CD4-positive, alpha-beta T cell treated with Interleukin-6 at 100 ng/mL for 8 hours (primary cell): ENCODE measurements around the gene TAF3.

ENCODE experiments used
- DNase-seq: peaks from one replicate; pipeline ENCODE4 v3.0.0-alpha.2; 2020; ENCODE audit warnings: mixed read lengths, low spot score

The TAF3 gene

DNA sequence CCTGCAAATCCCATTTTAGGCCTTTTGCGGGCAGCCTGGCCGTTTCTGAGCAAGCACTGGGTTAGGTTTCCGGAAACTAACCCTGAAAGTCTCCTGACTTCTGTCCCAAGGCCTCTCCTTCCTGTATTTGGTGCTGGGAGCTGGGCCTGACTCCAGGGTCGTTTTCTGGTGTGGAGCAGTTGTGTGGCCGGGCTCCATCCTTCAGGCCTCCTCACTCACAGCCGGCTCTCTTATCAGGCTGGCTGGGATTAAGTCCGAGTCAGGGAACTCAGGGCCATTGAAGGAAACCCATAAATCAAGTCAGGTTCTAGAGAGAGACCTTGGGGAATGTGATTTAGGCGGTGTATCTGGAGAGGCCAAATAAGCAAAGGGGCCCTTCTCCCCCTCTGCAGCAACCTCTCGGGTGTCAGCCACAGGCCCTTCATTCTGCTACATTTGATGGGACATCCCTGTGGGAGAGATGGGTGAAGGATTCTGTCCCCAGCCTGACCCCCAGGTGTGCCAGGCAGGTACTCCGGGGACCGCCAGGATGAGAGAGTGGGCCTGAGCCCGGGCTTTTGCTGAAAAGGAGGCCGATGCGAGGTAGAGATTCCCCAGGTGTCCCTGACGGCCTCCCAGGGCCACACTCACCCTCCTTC is 239.4 kb downstream of the TAF3 start:
- DNase-seq: no peak

GRCh38 chr10:8058274-8059111 is 240.2 kb downstream of the TAF3 start:
- DNase-seq: no peak

GRCh38 chr10:8059191-8059936 is 241.1 kb downstream of the TAF3 start:
- DNase-seq: peak; percentile 43

GRCh38 chr10:8060010-8060703 is 241.9 kb downstream of the TAF3 start:
- DNase-seq: peak; percentile 79

GRCh38 chr10:8060704-8061121 is 242.4 kb downstream of the TAF3 start:
- DNase-seq: no peak

DNA sequence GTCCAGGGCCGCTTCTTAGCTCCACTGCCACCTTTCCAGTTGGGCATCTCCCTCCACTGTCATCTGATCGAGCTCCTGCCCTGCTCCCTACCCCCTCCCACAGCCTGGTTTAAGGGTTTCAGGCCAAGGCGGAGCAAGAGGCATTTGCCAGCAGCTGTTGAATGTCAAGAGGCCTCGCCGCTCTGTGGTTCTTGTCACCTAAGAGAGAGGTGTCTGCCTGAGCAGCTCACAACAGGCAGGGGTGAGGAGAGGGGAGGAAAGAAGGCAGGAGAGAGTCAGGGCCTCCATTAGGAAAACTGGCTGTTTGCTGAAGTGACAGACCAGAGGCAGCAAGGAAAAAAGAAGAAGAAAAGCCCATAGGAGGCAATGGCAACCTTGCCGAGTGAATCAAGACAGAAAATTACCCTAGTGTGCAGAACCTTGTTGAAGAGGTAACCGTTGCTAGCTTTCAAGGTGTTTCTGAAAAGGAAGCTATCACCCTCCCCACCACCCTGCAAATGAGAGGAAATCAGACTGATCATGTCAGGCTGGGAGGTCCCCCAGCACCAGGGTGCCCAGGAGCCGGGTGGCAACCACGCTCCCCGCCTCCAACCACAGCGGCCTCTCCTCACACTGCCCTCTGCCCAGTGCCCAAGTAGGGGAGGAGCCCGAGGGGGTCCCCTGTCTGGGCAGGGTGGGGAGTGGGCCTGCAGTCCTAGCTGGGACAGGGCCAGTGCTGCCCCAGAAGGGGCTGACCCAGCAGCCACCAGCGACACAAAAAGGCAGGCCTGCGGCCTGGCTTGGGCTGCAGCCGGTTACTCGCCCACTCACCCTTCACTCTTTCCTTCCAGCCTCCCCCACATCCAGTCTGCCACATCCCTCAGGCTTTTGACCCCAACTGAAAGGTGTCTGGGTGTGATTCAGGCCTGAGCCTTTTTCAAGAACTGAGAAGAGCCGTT is 243.2 kb downstream of the TAF3 start:
- peak; percentile 62 for DNase-seq

GRCh38 chr10:8063128-8063908 is 245.0 kb downstream of the TAF3 start:
- DNase-seq: no peak

DNA sequence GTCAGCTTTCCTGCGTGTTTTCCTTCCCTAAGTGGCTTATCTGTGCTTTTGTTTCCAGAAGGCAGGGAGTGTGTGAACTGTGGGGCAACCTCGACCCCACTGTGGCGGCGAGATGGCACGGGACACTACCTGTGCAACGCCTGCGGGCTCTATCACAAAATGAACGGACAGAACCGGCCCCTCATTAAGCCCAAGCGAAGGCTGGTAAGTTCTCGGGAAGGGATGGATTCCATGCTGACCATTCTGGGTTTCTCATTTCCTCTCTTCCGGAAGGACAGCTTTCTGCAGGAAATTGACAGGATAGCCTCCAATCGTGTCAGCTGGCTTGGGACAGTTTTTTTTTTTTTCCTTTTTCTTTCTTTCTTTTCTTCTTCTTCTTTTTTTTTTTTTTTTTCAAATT is 245.6 kb downstream of the TAF3 start:
- DNase-seq: no peak

- no peak for DNase-seq
These were observed 246.1 kb downstream of the TAF3 start for GRCh38 chr10:8064436-8064835.

DNA sequence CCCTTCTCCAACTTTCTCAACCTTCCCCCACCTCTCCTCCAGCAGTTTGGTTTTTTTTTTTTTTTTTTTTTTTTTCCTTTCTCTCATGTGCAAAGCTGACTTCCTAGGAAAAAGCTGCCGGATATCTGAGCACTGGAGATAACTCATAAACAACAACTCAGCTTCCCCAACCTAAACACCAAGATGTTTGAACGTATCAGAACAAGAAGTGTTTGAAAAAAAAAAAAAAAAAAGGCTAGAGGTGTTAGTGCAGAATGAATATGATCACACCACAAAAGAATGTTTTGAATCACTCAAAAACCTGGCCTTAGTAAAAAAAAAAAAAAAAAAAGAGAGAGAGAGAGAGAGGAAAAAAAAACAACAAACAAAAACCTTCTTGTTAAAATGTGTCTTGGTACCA is 247.3 kb downstream of the TAF3 start:
- DNase-seq: no peak

- no peak for DNase-seq
These were observed 247.8 kb downstream of the TAF3 start for GRCh38 chr10:8066124-8066523.
